Thyroid gland (tissue), 4 donors: ENCODE data around the gene FIBCD1.

Experiments
- CTCF ChIP-seq, 6 experiments: fragments of 200-600 bp in 3 of 6; fragments of 450-650 bp in 3 of 6; sonication (generic) in 3 of 6; IDR thresholded peaks; one replicate each; pipeline ENCODE4 v1.5.1; 2016 to 2019; ENCODE audit warnings: antibody characterized with exemption in 6 of 6, mild to moderate bottlenecking in 2 of 6, inconsistent platforms in 1 of 6, moderate library complexity in 1 of 6
- POLR2A ChIP-seq, 2 donors: fragments of 450-650 bp; IDR thresholded peaks; one replicate each; pipeline ENCODE4 v1.6.1; 2017; ENCODE audit warnings: antibody characterized with exemption in 2 of 2, mild to moderate bottlenecking in 2 of 2, moderate library complexity in 1 of 2

DNA sequence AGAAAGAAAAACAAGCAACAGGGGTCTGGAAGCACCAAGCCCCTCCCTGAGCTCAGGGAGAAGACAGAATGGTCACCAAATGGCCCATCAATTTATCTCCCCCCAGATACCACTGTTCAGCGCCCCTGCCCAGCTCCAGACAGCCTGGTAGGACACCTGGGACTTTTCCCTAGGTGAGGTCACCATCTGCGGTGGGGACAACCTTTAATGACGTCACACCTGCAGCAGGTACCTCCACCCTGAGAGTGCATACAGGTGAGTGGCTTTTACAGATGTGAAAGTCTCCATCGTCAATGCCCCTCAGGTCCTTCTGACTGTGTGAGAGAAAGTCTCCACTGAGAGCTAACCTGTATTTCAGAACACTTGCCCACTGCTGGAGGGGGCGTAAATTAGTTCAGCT lies 35.6 kb upstream of the FIBCD1 start:
- TF ChIP-seq CTCF (IDR thresholded peaks at IDR 0.05) (no peak), POLR2A (IDR thresholded peaks at IDR 0.05) (no peak)
